Mesenchymal stem cell (in vitro differentiated cells and primary cell): ENCODE data around the gene NUDT8.

ENCODE experiments used
- DNase-seq: peaks from one replicate; pipeline ENCODE4 v3.0.0-alpha.2; 2013
- H2AFZ ChIP-seq: one replicate; pipeline ENCODE4 v1.6.1; 2013; ENCODE audit warnings: low read depth, mild to moderate bottlenecking, control low read depth, inconsistent platforms, low read length, moderate library complexity
- H2AK5ac ChIP-seq: 2 replicates; pipeline ENCODE4 v1.6.1; 2013; ENCODE audit warnings: low read length, moderate library complexity, mild to moderate bottlenecking, inconsistent platforms; ENCODE audit not compliant: severe bottlenecking
- H2BK120ac ChIP-seq: one replicate; pipeline ENCODE4 v1.6.1; 2013; ENCODE audit warnings: low read depth, mild to moderate bottlenecking, inconsistent platforms, low read length, moderate library complexity
- H2BK12ac ChIP-seq, 2 experiments: one replicate each; pipeline ENCODE4 v1.6.1; 2013; ENCODE audit warnings: inconsistent platforms in 2 of 2, low read length in 2 of 2, mild to moderate bottlenecking in 2 of 2, moderate library complexity in 2 of 2, control low read depth in 1 of 2
- H2BK15ac ChIP-seq: one replicate; pipeline ENCODE4 v1.6.1; 2013; ENCODE audit warnings: mild to moderate bottlenecking, low read depth, inconsistent platforms; ENCODE audit not compliant: poor library complexity, severe bottlenecking
- H2BK5ac ChIP-seq: 2 replicates; pipeline ENCODE4 v1.6.1; 2013; ENCODE audit warnings: low read depth, mild to moderate bottlenecking, low read length, control low read depth, inconsistent platforms; ENCODE audit not compliant: poor library complexity, severe bottlenecking
- H3K14ac ChIP-seq, 2 experiments: one replicate each; pipeline ENCODE4 v1.6.1; 2013; ENCODE audit warnings: inconsistent platforms in 2 of 2, low read length in 2 of 2, control low read depth in 1 of 2, mild to moderate bottlenecking in 1 of 2, moderate library complexity in 1 of 2
- H3K18ac ChIP-seq, 2 experiments: one replicate each; pipeline ENCODE4 v1.6.1; 2013; ENCODE audit warnings: inconsistent platforms in 2 of 2, low read length in 2 of 2, control low read depth in 1 of 2, low read depth in 1 of 2, mild to moderate bottlenecking in 1 of 2
- H3K23ac ChIP-seq, 2 experiments: one replicate each; pipeline ENCODE4 v1.6.1; 2013; ENCODE audit warnings: inconsistent platforms in 2 of 2, low read length in 2 of 2, mild to moderate bottlenecking in 2 of 2, moderate library complexity in 2 of 2, control low read depth in 1 of 2
- H3K27ac ChIP-seq: 2 replicates; pipeline ENCODE4 v1.5.1; 2013; ENCODE audit warnings: mild to moderate bottlenecking, moderate library complexity, low read length, control low read depth, inconsistent platforms; ENCODE audit not compliant: poor library complexity, severe bottlenecking
- H3K27me3 ChIP-seq, 2 experiments: 2 replicates each; pipeline versions ENCODE4 v1.6.1 to v1.7.0; 2013; ENCODE audit warnings: low read length in 2 of 2, mild to moderate bottlenecking in 2 of 2, moderate library complexity in 2 of 2, control low read depth in 1 of 2, inconsistent platforms in 1 of 2; ENCODE audit not compliant: control insufficient read depth in 1 of 2, insufficient read depth in 1 of 2
- H3K36me3 ChIP-seq, 2 experiments: 2 replicates each; pipeline versions ENCODE4 v1.6.1 to v1.7.0; 2013; ENCODE audit warnings: low read length in 2 of 2, control low read depth in 1 of 2, inconsistent platforms in 1 of 2, low read depth in 1 of 2, mild to moderate bottlenecking in 1 of 2; ENCODE audit not compliant: insufficient read depth in 2 of 2, control insufficient read depth in 1 of 2
- H3K4ac ChIP-seq, 2 experiments: one replicate each; pipeline ENCODE4 v1.6.1; 2013; ENCODE audit warnings: inconsistent platforms in 2 of 2, low read length in 2 of 2, mild to moderate bottlenecking in 2 of 2, moderate library complexity in 2 of 2, control low read depth in 1 of 2, low read depth in 1 of 2
- H3K4me1 ChIP-seq: 2 replicates; pipeline ENCODE4 v1.6.1; 2013; ENCODE audit warnings: low read depth, low read length, control low read depth; ENCODE audit not compliant: control insufficient read depth, insufficient read depth
- H3K4me2 ChIP-seq: 2 replicates; pipeline ENCODE4 v1.6.1; 2013; ENCODE audit warnings: low read length, mild to moderate bottlenecking, inconsistent platforms; ENCODE audit not compliant: poor library complexity, severe bottlenecking
- H3K4me3 ChIP-seq, 2 experiments: 2 replicates each; pipeline versions ENCODE4 v1.5.1 to v1.7.0; 2013; ENCODE audit warnings: low read length in 2 of 2, mild to moderate bottlenecking in 2 of 2, control low read depth in 1 of 2, low read depth in 1 of 2; ENCODE audit not compliant: insufficient read depth in 1 of 2
- H3K79me1 ChIP-seq: replicated peaks from 2 replicates; pipeline ENCODE4 v1.6.1; 2013; ENCODE audit warnings: mild to moderate bottlenecking, control low read depth, low read length, inconsistent platforms; ENCODE audit not compliant: poor library complexity, severe bottlenecking
- H3K9ac ChIP-seq: 2 replicates; pipeline ENCODE4 v1.7.0; 2013; ENCODE audit warnings: mild to moderate bottlenecking, low read length, moderate library complexity
- H3K9me3 ChIP-seq: 2 replicates; pipeline ENCODE4 v1.7.0; 2013; ENCODE audit warnings: mild to moderate bottlenecking, low read length; ENCODE audit not compliant: control insufficient read depth
- H4K8ac ChIP-seq: one replicate; pipeline ENCODE4 v1.6.1; 2013; ENCODE audit warnings: inconsistent platforms, mild to moderate bottlenecking, low read length, moderate library complexity
- H4K91ac ChIP-seq: one replicate; pipeline ENCODE4 v1.6.1; 2013; ENCODE audit warnings: mild to moderate bottlenecking, low read length, inconsistent platforms
- WGBS: methylation state at CpG from one replicate; pipeline ENCODE4 v1.1.7; 2013; ENCODE audit warnings: mixed read lengths; 5-methylcytosine and 5-hydroxymethylcytosine counted together

Gene NUDT8

DNA sequence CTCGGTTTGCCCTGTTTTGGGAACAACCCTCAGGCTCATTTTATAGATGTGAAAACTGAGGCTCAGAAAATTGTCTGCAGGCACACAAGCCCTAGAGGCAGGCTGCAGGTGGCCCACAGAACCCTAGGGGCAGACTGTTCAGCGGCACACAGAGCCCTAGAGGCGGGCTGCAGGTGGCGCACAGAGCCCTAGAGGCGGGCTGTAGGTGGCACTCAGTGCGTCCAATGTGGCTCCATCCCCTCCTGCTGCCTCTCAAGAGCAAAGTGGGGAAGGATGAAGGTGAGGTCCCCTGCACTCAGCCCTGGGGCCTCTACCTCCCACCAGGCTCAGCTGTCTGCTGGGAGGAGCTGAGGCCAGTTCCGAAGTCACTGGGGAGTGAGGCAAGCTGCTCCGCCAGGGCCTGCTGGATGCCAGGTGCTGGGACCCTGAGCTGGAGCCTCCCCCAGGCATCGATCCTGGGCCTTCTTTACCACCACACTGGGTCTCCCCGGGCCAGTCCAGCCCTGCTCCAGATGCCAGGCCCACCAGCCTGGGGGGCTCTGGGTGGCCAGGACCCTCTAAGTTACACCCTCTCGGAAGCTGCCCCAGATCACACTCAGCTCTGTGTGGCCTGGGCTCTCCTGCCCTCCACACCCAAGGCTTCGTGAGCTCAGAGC is 18.5 kb upstream of the NUDT8 start:
- Histone ChIP-seq H2BK120ac (no peak overlapping the region), H3K4me3 (no peak overlapping the region), H3K4me1 (peaks cover 3% of the 10 kb centered on the region), H2BK15ac (no peak overlapping the region), H2BK12ac (no peak overlapping the region), H2AK5ac (no peak overlapping the region), H3K27me3 (peaks cover 9 to 43% of the 10 kb centered on the region in 2 experiments), H3K4ac (no peak overlapping the region), H2AFZ (no peak overlapping the region), H4K91ac (no peak overlapping the region), H3K36me3 (no peaks in the 10 kb centered on the region), H3K14ac (no peak overlapping the region), H3K79me1 (no peaks in the 10 kb centered on the region), H3K4me2 (no peak overlapping the region), H3K9me3 (no peaks in the 10 kb centered on the region), H4K8ac (no peak overlapping the region), H3K23ac (no peak overlapping the region), H3K9ac (no peak overlapping the region), H3K18ac (no peak overlapping the region), H3K27ac (no peak overlapping the region), H2BK5ac (no peak overlapping the region)
- 68% methylated on average over 12 of the region's 12 CpGs for WGBS
- DNase-seq: no peak

DNA sequence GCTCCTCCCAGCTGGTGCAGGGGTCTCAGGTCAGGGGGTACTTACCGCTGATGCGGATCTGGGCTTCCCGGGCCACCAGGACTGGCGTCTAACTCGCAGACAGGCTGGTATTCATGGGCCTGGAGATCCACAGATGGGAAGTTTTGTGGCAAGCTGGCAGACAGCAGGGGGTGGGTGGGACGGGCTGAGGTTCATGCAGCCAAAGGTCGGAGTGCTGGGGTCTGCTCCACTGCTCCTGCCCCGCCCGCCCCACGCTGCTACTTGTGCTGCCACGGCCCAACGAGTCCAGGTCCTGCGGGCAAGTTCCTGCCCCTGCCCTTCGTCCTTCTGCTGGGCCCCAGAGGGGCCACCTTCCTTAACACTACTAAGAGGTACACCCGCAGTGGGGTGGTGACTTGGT is 17.7 kb upstream of the NUDT8 start:
- no peaks in the 10 kb centered on the region for H3K36me3 ChIP-seq
- H3K23ac ChIP-seq: no peak overlapping the region
- H3K4me1 ChIP-seq: peaks cover 3% of the 10 kb centered on the region
- no peak overlapping the region for H3K18ac ChIP-seq
- no peaks in the 10 kb centered on the region for H3K79me1 ChIP-seq
- no peak overlapping the region for H4K8ac ChIP-seq
- no peak overlapping the region for H3K4me2 ChIP-seq
- peaks cover 7 to 46% of the 10 kb centered on the region in 2 experiments for H3K27me3 ChIP-seq
- no peak overlapping the region for H4K91ac ChIP-seq
- no peak for DNase-seq
- no peak overlapping the region for H3K9ac ChIP-seq
- H2BK120ac ChIP-seq: no peak overlapping the region
- H3K4me3 ChIP-seq: no peak overlapping the region
- H3K27ac ChIP-seq: no peak overlapping the region
- WGBS: 89% methylated on average over 11 of the region's 15 CpGs
- H2BK12ac ChIP-seq: no peak overlapping the region
- H2AFZ ChIP-seq: no peak overlapping the region
- no peak overlapping the region for H3K4ac ChIP-seq
- H3K9me3 ChIP-seq: no peaks in the 10 kb centered on the region
- no peak overlapping the region for H2BK5ac ChIP-seq
- H3K14ac ChIP-seq: no peak overlapping the region
- H2BK15ac ChIP-seq: no peak overlapping the region
- H2AK5ac ChIP-seq: no peak overlapping the region

DNA sequence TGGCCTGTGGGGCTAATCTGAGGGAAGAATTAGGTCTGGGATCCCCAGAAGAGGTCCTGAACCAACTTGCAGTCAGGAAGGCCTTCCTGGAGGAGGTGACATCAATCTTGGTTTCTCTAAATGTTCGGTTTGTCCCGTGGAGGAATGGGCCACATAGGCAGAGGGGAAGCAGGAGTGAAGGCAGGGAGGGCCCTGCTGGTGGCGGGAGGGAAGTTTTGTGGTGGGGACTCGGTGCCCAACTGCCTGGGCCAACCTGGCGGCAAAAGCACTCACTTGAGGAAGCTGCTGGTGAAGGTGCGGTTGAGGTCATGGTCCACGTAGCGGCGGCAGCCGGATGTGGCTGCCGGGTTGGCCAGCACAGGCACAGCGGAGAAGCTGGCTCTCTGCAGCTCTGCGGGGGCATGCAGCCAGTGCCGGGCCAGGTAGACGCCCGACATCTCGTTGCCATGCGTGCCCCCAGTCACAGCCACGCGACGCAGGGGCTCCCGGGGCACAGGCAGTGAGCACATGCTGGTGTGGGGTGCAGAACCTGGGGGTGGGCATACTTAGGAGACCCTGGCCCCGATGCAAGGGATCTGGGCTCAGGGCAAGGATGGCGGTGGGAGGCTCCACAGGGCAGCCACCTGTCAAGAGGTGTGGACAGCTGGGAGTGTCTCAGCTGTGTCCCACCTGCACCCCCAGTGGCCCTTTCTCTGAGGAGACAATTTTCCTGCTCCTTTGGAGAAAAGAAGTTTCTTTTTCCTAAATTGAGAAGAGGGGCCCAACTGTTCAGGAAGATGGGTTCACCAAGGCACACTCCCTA is 17.0 kb upstream of the NUDT8 start:
- Histone ChIP-seq H3K4me1 (peaks cover 3% of the 10 kb centered on the region), H2BK5ac (no peak overlapping the region), H3K4me3 (no peak overlapping the region), H3K4me2 (no peak overlapping the region), H2AFZ (no peak overlapping the region), H3K14ac (no peak overlapping the region), H4K91ac (peak overlapping the region; percentile 74), H3K18ac (no peak overlapping the region), H3K27ac (no peak overlapping the region), H2BK15ac (no peak overlapping the region), H3K36me3 (no peaks in the 10 kb centered on the region), H3K9ac (no peak overlapping the region), H3K27me3 (peaks cover 5 to 53% of the 10 kb centered on the region in 2 experiments), H2BK120ac (no peak overlapping the region), H4K8ac (no peak overlapping the region), H3K79me1 (no peaks in the 10 kb centered on the region), H3K9me3 (no peaks in the 10 kb centered on the region), H3K4ac (no peak overlapping the region), H3K23ac (no peak overlapping the region), H2AK5ac (no peak overlapping the region), H2BK12ac (no peak overlapping the region)
- DNase-seq: no peak
- 90% methylated on average over 23 of the region's 24 CpGs for whole genome bisulfite sequencing
